Activated T-cell treated with anti-CD3 and anti-CD28 coated beads, Interleukin-2, amount 50 U/mL, for 4 hours (primary cell): Measurements from ENCODE around the gene TMEM120A. TPM values are rescaled to one million over a fixed set of nuclear protein-coding genes. Genes with fewer than 3 reads are reported as not detected.
"Not testable (repeated sequence)": the region's sequence is repeated elsewhere in the genome, so short reads cannot be mapped to it uniquely, and the experiment has no call there.

ENCODE experiments used
- ATAC-seq, 2 donors: fragments of 200-7000 bp; cut with Tn5 transposase; one replicate each; pipeline ENCODE4 v1.10.0; 2021
- DNase-seq: peaks from one replicate; pipeline ENCODE4 v3.0.0-alpha.2; 2020
- H3K27me3 Mint-ChIP-seq: one replicate; pipeline ENCODE4 v1.8.0; 2021; ENCODE audit warnings: low read depth, mixed read lengths
- H3K36me3 Mint-ChIP-seq: one replicate; pipeline ENCODE4 v1.8.0; 2022; ENCODE audit warnings: mixed read lengths; ENCODE audit not compliant: insufficient read depth
- H3K4me1 Mint-ChIP-seq: one replicate; pipeline ENCODE4 v1.8.0; 2021; ENCODE audit warnings: low read depth, mixed read lengths
- H3K4me3 Mint-ChIP-seq: one replicate; pipeline ENCODE4 v1.8.0; 2021; ENCODE audit warnings: mild to moderate bottlenecking, moderate library complexity, mixed read lengths
- H3K9me3 Mint-ChIP-seq: one replicate; pipeline ENCODE4 v1.8.0; 2021; ENCODE audit warnings: mixed read lengths
- total RNA-seq, 3 donors: library from RNA; stranded (reverse); gene quantifications; one replicate each; pipeline ENCODE4 v1.2.1, GENCODE V29; 2021

Gene TMEM120A
- 10 to 100 TPM; 20.4 to 26.6 (median 20.6) TPM for total RNA-seq

DNA sequence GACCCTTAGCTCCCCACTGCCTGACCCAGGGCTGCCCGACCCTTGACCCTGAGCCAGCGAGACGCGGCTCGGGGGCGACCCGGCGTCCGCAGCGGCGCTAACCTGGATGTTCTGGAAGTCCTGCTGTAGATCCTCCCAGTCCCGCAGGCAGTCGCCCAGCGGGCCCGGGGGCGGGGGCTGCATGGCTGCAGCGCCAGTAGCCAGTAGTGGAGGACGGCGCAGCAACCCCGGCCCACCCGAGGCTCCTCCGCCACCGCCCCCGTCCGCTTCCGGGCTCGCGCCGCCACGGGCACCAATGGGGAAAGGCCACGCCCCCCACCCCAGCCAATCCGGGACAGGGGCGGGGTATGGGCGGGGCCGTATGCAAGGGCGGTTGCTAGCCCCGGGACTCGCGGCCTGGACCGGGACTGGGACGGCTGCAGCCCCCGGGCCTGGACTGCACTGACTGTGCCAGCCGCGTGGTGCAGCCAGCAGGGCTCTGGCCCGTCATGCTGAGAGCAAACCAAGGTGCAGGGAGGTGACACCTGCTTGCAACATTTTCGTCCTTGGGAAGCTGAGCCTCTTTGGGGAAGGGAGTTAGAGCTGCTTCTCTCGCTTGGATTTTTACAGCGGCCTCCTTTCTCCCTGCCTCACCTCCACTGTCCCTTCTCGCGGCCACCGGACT lies at the start of gene TMEM120A:
Gene TMEM120A (minus strand): TSS at position 208 of the 664 bp plus-strand sequence. CDS start 25 bp downstream, at position 183.
- H3K27me3 Mint-ChIP-seq = no peaks in the 10 kb centered on the region
- DNase-seq = peak; percentile 92
- ATAC-seq = peak; percentile 98 to 99
- no peaks in the 10 kb centered on the region for H3K9me3 Mint-ChIP-seq
- H3K36me3 Mint-ChIP-seq = peaks cover 5% of the 10 kb centered on the region
- H3K4me3 Mint-ChIP-seq = peak within 1 kb of the TSS; percentile 77
- peaks cover 29% of the 10 kb centered on the region for H3K4me1 Mint-ChIP-seq

DNA sequence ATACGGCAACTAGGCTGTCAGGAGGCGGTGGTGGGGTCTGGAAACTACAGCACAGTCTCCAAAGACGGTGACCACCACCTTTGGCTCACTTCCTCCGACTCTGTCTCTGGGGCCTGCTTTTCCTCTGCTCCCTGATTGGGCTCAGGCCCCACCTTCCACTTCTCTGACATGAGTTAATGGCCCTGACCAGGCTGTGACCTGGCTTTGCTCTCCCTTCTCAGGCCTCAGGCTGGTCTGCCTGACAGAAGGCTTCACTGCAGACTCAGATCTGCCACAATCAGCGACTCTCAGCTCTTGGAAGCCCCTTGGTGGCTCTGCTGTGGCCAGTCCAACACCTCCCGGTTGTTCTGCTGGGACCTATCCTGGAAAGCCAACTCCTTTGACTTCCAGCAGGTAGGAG lies 45.7 kb upstream of the TMEM120A start:
- DNase-seq (no peak), ATAC-seq (no peak)
- Mint-ChIP-seq H3K9me3 (no peaks in the 10 kb centered on the region), H3K36me3 (peaks cover 11% of the 10 kb centered on the region), H3K4me1 (peaks cover 10% of the 10 kb centered on the region), H3K4me3 (no peak overlapping the region), H3K27me3 (no peaks in the 10 kb centered on the region)

DNA sequence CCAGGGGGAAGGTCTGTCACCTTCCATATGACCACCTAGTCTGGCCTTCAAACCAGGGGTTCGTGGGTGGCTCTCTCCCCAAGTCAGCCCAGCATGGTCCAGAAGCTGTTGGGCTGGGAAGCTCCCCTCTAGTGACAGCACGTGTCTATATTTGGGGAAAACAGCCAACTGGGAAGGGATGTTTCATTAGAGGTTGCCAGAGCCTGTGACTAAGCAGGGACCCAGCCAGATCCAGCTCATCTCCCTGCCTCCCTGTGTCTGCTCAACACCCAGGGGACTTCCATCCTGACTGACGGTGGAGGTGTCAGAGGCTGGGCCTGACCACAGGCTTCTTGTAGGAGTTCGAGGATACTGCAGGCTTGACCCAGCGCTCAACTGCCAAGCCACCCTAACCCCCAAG lies 42.9 kb upstream of the TMEM120A start:
- peaks cover 5% of the 10 kb centered on the region for H3K36me3 Mint-ChIP-seq
- H3K4me1 Mint-ChIP-seq = peaks cover 4% of the 10 kb centered on the region
- H3K4me3 Mint-ChIP-seq = no peak overlapping the region
- ATAC-seq = no peak
- no peak for DNase-seq
- H3K27me3 Mint-ChIP-seq = no peaks in the 10 kb centered on the region
- no peaks in the 10 kb centered on the region for H3K9me3 Mint-ChIP-seq

DNA sequence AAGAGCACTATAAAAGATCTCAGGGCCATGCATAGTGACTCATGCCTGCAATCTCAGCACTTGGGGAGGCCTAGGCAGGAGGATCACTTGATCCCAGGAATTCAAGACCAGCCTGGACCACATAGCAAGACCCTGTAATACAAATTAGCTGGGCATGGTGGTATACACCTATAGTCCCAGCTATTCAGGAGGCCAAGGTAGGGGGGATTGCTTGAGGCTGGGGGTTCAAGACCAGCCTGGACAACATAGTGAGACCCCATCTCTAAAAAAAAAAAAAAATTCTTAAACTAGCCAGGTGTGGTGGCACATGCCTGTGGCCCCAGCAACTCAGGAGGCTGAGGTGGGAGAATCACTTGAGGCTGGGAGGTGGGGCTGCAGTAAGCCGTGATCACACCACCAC lies 37.6 kb upstream of the TMEM120A start:
- H3K27me3 Mint-ChIP-seq = no peaks in the 10 kb centered on the region
- H3K4me1 Mint-ChIP-seq = peaks cover 4% of the 10 kb centered on the region
- H3K4me3 Mint-ChIP-seq = no peak overlapping the region
- DNase-seq (no peak), ATAC-seq (no peak)
- H3K36me3 Mint-ChIP-seq = peaks cover 7% of the 10 kb centered on the region
- no peaks in the 10 kb centered on the region for H3K9me3 Mint-ChIP-seq

DNA sequence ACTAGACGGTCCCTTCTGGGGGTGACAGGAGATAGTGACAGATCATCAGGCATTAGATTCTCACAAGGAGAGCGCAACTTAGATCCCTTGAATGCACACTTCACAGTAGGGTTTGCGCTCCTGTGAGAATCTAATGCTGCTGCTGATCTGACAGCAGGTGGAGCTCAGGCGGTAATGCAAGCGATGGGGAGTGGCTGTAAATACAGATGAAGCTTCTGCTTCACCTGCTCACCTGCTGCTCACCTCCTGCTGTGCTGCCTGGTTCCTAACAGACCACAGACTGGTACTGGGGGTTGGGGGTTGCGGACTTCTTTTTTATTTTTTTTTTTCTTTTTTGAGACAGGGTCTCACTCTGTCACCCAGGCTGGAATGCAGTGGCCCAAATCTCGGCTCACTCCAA lies 35.3 kb upstream of the TMEM120A start:
- H3K9me3 Mint-ChIP-seq, H3K27me3 Mint-ChIP-seq, H3K4me1 Mint-ChIP-seq, H3K4me3 Mint-ChIP-seq, DNase-seq, ATAC-seq: not testable (repeated sequence)
- peaks cover 10% of the 10 kb centered on the region for H3K36me3 Mint-ChIP-seq

DNA sequence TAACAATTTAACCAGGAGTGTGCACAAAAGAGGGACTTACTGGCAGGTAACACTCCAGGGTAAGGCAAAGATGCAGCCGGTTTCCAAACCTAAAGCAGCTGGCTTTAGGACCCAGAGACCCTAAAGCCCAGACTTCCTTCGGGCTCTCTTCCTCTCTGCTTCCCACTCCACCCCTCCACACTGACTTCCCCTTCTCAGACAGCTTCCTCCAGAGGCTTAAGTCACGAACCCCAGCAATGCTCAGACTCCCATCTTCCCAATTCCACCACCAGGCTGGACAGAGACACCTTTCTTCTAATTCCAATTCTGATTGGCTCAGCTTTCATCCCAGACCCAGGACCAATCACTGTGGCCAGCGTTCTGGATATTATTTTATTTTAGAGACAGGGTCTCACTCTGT lies 28.6 kb upstream of the TMEM120A start:
- DNase-seq = no peak
- ATAC-seq = no peak
- no peaks in the 10 kb centered on the region for H3K27me3 Mint-ChIP-seq
- peaks cover 13% of the 10 kb centered on the region for H3K36me3 Mint-ChIP-seq
- H3K9me3 Mint-ChIP-seq = no peaks in the 10 kb centered on the region
- peaks cover 12% of the 10 kb centered on the region for H3K4me1 Mint-ChIP-seq
- no peak overlapping the region for H3K4me3 Mint-ChIP-seq

DNA sequence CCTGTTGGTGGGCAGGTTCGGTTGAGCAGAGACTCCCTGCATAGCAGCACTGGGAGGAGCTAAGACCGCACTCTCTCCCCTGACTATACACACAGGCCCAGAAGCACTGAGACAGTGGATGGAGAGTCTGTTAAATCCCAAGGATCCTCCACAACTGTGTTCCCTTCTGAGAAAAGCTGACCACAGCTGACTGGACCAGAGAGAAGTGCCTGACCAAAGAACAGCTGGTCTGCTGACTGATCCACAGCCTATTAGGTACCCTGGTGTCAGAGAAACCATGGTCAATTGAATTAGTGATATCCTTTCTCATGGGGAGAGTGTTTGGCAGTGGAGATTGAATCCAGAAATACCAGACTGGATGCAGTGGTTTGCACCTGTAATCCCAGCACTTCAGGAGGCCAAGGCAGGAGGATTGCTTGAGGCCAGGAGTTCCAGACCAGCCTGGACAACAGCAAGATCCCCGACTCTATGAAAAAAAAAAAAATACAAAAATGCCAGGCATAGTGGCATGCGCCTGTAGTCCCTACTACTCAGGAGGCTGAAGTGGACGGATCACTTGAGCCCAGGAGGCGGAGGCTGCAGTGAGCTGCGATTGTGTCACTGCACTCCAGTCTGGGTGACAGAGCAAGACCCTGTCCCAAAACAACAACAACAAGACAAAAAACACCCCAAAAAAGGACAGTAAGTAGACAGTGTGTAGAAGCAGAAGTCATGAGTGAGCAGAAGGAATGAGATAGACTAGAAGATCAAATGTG lies 27.8 kb upstream of the TMEM120A start:
- Mint-ChIP-seq H3K36me3 (peaks cover 15% of the 10 kb centered on the region), H3K4me3 (no peak overlapping the region), H3K9me3 (no peaks in the 10 kb centered on the region), H3K4me1 (peaks cover 12% of the 10 kb centered on the region), H3K27me3 (no peaks in the 10 kb centered on the region)
- ATAC-seq (no peak), DNase-seq (no peak)

DNA sequence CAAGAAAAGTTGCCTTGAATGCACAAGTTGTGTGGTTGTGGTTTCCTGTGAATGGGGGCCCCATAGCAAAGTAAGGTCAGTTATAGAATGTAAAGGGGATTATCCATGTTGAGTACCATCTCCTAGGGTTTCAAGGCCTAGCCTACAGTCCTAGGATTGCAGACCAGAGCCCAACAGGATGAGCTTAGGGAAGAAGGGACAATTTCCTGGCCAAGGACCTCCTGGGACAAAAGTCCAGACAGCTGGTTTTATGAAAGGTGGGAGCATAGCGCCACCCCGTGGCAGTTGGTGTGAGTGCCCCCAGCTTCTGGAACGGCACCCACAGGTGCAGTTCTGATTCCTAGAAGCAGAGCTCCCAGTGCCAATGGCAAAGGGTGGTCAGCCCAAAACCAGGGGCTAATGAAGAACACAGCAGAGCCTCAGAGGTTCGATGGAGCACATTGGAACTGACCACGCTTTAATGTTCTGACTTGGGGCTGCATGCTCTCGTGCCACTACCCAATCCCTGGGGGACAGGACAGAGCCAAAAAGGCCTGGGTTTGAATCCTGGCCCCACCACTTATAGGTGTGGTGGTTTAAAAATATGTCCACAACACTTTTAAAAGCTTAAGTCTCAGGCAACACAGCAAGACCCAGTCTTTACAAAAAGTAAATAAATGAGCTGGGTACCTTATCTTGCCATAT lies 25.8 kb upstream of the TMEM120A start:
- peaks cover 22% of the 10 kb centered on the region for H3K36me3 Mint-ChIP-seq
- H3K27me3 Mint-ChIP-seq = no peaks in the 10 kb centered on the region
- peak; percentile 69 for DNase-seq
- ATAC-seq = peak; percentile 70 to 72
- no peaks in the 10 kb centered on the region for H3K9me3 Mint-ChIP-seq
- no peak overlapping the region for H3K4me3 Mint-ChIP-seq
- peaks cover 12% of the 10 kb centered on the region for H3K4me1 Mint-ChIP-seq

DNA sequence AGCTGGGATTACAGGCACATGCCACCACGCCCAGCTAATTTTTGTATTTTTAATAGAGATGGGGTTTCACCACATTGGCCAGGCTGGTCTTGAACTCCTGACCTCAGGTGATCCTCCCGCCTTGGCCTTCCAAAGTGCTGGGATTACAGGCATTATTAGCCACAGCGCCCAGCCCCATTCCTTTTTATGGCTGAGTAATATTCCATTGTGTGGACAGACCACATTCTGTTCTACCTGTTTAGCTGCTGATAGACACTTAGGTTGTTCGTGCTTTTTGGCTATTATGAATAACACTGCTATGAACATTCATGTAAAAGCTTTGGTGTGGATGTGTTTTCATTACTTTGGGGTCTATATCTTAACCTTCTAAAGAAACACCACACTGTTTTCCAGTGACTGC lies 24.1 kb upstream of the TMEM120A start:
- H3K9me3 Mint-ChIP-seq, H3K27me3 Mint-ChIP-seq, H3K4me3 Mint-ChIP-seq, ATAC-seq, DNase-seq: not testable (repeated sequence)
- H3K4me1 Mint-ChIP-seq = peaks cover 12% of the 10 kb centered on the region
- H3K36me3 Mint-ChIP-seq = peaks cover 25% of the 10 kb centered on the region

DNA sequence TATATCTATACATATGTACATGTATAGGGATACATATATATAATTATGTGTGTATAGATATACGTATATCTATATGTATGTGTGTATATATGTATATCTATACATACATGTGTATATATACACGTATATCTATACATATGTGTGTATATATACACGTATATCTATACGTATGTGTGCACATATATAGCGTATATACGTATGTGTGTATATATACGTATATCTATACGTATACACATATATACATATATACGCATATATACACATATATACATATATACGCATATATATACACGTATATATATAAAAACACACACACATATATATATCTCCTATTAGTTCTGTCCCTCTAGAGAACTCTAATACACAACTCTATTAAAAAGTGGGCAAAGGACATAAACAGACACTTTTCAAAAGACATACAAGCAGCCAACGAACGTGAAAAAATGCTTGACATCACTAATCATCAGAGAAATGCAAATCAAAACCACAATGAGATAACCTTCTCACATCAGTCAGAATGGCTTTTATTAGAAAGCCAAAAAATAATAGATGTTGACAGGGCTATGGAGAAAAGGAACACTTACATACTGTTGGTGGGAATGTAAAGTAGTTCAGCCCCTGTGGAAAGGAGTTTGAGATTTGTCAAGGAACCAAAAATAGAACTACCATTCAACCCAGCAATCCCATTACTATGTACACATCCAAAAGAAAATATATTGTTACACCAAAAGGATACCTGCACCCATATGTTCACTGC lies 22.0 kb upstream of the TMEM120A start:
- H3K36me3 Mint-ChIP-seq = peaks cover 21% of the 10 kb centered on the region
- H3K4me1 Mint-ChIP-seq = peaks cover 11% of the 10 kb centered on the region
- H3K9me3 Mint-ChIP-seq = no peaks in the 10 kb centered on the region
- DNase-seq (no peak), ATAC-seq (no peak)
- H3K4me3 Mint-ChIP-seq = no peak overlapping the region
- no peaks in the 10 kb centered on the region for H3K27me3 Mint-ChIP-seq

DNA sequence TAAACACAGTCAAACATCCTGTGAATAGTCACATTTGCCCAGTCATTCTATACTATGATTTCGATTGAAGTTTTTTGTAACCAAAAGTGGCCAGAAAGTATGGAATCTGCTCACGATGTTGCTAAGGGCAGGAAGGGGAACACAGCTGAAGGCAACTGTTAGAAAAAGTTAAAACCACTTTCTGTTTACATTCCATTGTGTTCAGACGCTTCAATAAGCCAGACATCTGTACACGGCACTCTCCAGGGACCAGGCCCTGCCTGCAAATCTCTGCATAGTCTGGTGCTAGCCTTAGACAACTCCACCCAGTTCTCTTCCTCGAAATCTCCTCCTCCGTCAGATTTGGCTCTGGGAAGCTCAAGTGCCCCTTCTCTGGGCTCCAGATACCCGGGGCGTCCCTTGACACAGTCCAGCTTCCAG lies 17.1 kb upstream of the TMEM120A start:
- Mint-ChIP-seq H3K4me3 (no peak overlapping the region), H3K36me3 (peaks cover 12% of the 10 kb centered on the region), H3K27me3 (no peaks in the 10 kb centered on the region), H3K4me1 (peaks cover 32% of the 10 kb centered on the region), H3K9me3 (no peaks in the 10 kb centered on the region)
- DNase-seq = no peak
- ATAC-seq = no peak

DNA sequence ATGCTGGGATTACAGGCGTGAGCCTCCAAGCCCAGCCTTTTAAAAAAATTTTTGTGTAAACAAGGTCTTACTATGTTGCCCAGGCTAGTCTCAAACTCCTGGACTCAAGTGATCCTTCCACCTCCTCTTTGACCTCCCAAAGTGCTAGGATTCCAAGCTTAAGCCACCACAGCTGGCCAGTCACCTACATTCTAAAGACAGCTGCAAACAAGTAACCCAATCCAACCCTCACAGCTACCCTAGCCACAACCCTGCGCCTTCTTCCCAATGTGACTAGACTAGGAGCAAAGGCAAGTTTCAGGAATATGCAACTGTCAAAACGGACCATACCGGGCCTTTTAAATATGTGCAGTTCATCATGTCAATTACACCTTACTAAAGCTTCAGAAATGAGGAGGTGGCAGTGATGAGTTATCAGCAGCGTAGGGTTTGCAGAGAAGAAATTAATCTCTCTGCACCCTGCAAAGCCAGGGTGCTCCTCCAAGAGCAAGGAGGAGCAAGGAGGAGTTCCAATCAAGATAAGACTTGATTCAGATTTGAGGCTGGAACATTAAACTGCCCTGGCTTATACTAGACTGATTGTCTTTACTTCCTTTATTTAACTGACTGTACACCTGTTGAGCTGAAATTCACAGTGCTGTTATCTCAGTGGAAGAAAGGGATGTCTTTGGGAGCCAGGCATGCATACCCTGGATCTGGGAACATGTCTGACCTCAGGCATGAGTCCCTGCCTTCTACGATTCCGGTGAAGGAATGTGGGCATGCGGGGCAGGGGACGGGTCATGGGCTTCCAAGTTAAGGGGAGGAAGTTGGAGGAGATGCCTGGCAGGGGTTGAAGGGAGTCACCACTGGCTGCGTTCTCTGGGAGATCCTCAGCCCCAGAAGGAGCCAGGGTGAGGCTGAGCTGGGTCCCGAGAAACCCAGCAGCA lies 15.5 kb upstream of the TMEM120A start:
- H3K4me3 Mint-ChIP-seq = peak overlapping the region; percentile 55
- H3K36me3 Mint-ChIP-seq = peaks cover 9% of the 10 kb centered on the region
- no peak for DNase-seq
- peaks cover 32% of the 10 kb centered on the region for H3K4me1 Mint-ChIP-seq
- no peak for ATAC-seq
- H3K9me3 Mint-ChIP-seq = no peaks in the 10 kb centered on the region
- no peaks in the 10 kb centered on the region for H3K27me3 Mint-ChIP-seq

DNA sequence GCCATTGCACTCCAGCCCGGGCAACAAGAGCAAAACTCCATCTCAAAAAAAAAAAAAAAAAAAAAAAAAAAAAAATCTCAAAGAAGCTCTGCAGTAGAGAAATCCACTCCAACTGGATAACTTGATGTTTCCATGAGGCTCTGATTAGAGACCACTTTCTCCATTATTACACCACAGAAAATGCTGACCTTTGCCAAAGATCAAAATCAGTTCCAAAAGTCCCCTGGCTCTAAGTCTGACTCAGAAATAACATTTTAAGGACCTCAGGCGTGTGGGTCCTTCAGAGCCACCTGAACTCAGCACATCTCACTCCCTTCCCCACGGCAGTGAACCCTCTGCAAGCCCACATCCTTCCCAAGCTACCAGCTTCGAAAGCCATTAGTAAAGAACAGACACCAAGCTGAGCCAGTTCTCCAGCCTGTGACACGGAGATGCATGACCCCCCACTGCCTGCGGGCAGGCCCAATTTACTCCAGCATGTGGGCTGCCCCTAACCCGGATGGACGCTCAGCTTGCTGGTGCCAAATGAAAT lies 13.8 kb upstream of the TMEM120A start:
- Mint-ChIP-seq H3K9me3 (no peaks in the 10 kb centered on the region), H3K27me3 (no peaks in the 10 kb centered on the region), H3K4me1 (peaks cover 32% of the 10 kb centered on the region), H3K4me3 (no peak overlapping the region), H3K36me3 (peaks cover 7% of the 10 kb centered on the region)
- ATAC-seq = no peak
- no peak for DNase-seq
